Endometrial microvascular endothelial cells (primary cell): ENCODE measurements around the gene BAIAP2. TPM values are rescaled to one million over a fixed set of nuclear protein-coding genes. Genes with fewer than 3 reads are reported as not detected.

Experiments
- total RNA-seq: library from RNA; depleted of rRNA; stranded (reverse); fragments of >200 nt; gene quantifications from one replicate; pipeline ENCODE4 v1.2.3, GENCODE V29; 2015; ENCODE audit errors: inconsistent ontology term

Gene BAIAP2
- total RNA-seq, 1 donor from 2014 or later = 35.4 TPM

Other genes with a start within 250 kb of the BAIAP2 start
- 48.1 TPM for gene CHMP6, start 43.3 kb upstream of the BAIAP2 start, total RNA-seq
- gene PVALEF, start 130.4 kb downstream of the BAIAP2 start, total RNA-seq = not detected
- 3.3 TPM for gene AATK, start 131.1 kb downstream of the BAIAP2 start, total RNA-seq
- gene CEP131, start 187.8 kb downstream of the BAIAP2 start, total RNA-seq = 25.4 TPM
- gene TEPSIN, start 203.9 kb downstream of the BAIAP2 start, total RNA-seq = 29.6 TPM
- gene NDUFAF8, start 204.2 kb downstream of the BAIAP2 start, total RNA-seq = 51.4 TPM